ENCODE measurements around the gene KIF11. TPM values are rescaled to one million over a fixed set of nuclear protein-coding genes. Genes with fewer than 3 reads are reported as not detected.
"Not testable (repeated sequence)": the region's sequence is repeated elsewhere in the genome, so short reads cannot be mapped to it uniquely, and the experiment has no call there.

Gene KIF11
- total and polyA plus RNA-seq, 10 donors = 0.93 to 7.3 (median 4.2) TPM

GRCh38 chr10:92640107-92640506, 47.2 kb downstream of the KIF11 start:
- no peaks in the 10 kb centered on the region for H3K27me3 ChIP-seq (replicated peaks in 1 of 7)
- peaks cover 0 to 8% (median 0%) of the 10 kb centered on the region in 6 donors for H3K4me1 ChIP-seq
- no peak for DNase-seq
- no peak overlapping the region for H3K27ac ChIP-seq
- H3K36me3 ChIP-seq = peaks cover 0 to 39% (median 0%) of the 10 kb centered on the region in 6 donors
- no peak for TF ChIP-seq POLR2AphosphoS5 (IDR thresholded peaks at IDR 0.05)
- TF ChIP-seq POLR2A (IDR thresholded peaks at IDR 0.05) = no peak
- TF ChIP-seq CTCF (IDR thresholded peaks at IDR 0.05 in 8 of 11, conservative IDR thresholded peaks at IDR 0.05 in 3 of 11) = no peak
- intact Hi-C loops (cut with DNase I; ENCODE audit: low total_unique reads) = no loop called here
- H3K4me3 ChIP-seq = no peak overlapping the region
- WGBS, 5 donors = 91 to 99% (median 97%) methylated on average over 3 of the region's 3 CpGs
- H3K9me3 ChIP-seq = no peaks in the 10 kb centered on the region

- Histone ChIP-seq H3K27ac (no peak overlapping the region), H3K4me3 (no peak overlapping the region), H3K4me1 (peaks cover 0 to 9% (median 0%) of the 10 kb centered on the region in 6 donors), H3K27me3 (replicated peaks in 1 of 7) (no peaks in the 10 kb centered on the region), H3K36me3 (peaks cover 0 to 35% (median 0%) of the 10 kb centered on the region in 6 donors), H3K9me3 (no peaks in the 10 kb centered on the region)
- intact Hi-C loops (cut with DNase I; ENCODE audit: low total_unique reads) = no loop called here
- no peak for DNase-seq
- 69 to 96% (median 80%) methylated on average over 1 of the region's 1 CpG for WGBS, 5 donors
- TF ChIP-seq POLR2A (IDR thresholded peaks at IDR 0.05) = no peak
- TF ChIP-seq POLR2AphosphoS5 (IDR thresholded peaks at IDR 0.05) = no peak
- no peak for TF ChIP-seq CTCF (IDR thresholded peaks at IDR 0.05 in 8 of 11, conservative IDR thresholded peaks at IDR 0.05 in 3 of 11)
These were observed 48.6 kb downstream of the KIF11 start for GRCh38 chr10:92641492-92641891.

- H3K9me3 ChIP-seq = no peaks in the 10 kb centered on the region
- peaks cover 0 to 48% (median 0%) of the 10 kb centered on the region in 6 donors for H3K36me3 ChIP-seq
- H3K4me3 ChIP-seq = no peak overlapping the region
- H3K4me1 ChIP-seq = peaks cover 0 to 9% (median 0%) of the 10 kb centered on the region in 6 donors
- no peak for TF ChIP-seq POLR2A (IDR thresholded peaks at IDR 0.05)
- no peak for TF ChIP-seq POLR2AphosphoS5 (IDR thresholded peaks at IDR 0.05)
- intact Hi-C loops (cut with DNase I; ENCODE audit: low total_unique reads) = no loop called here
- no peak overlapping the region for H3K27ac ChIP-seq
- no peaks in the 10 kb centered on the region for H3K27me3 ChIP-seq (replicated peaks in 1 of 7)
- no peak for DNase-seq
- WGBS, 5 donors = 91 to 96% (median 94%) methylated on average over 2 of the region's 2 CpGs
These were observed 52.0 kb downstream of the KIF11 start for GRCh38 chr10:92644921-92645320.

GRCh38 chr10:92650864-92651263, 57.9 kb downstream of the KIF11 start:
- H3K27me3 ChIP-seq (replicated peaks in 1 of 7); DNase-seq; H3K9me3 ChIP-seq; H3K4me1 ChIP-seq; intact Hi-C loops (cut with DNase I; ENCODE audit: low total_unique reads); H3K4me3 ChIP-seq; H3K27ac ChIP-seq: not testable (repeated sequence)
- peaks cover 0 to 81% (median 0%) of the 10 kb centered on the region in 6 donors for H3K36me3 ChIP-seq
- WGBS, 5 donors = 87 to 98% (median 89%) methylated on average over 3 of the region's 3 CpGs

GRCh38 chr10:92655426-92655825, 62.5 kb downstream of the KIF11 start:
- Histone ChIP-seq H3K36me3 (peaks cover 0 to 41% (median 0%) of the 10 kb centered on the region in 6 donors), H3K27me3 (replicated peaks in 1 of 7) (no peaks in the 10 kb centered on the region), H3K9me3 (peaks cover 0 to 2% (median 0%) of the 10 kb centered on the region in 8 donors), H3K4me1 (no peaks in the 10 kb centered on the region), H3K27ac (no peak overlapping the region), H3K4me3 (no peak overlapping the region)
- WGBS, 5 donors = 95 to 97% (median 97%) methylated on average over 1 of the region's 1 CpG
- no peak for DNase-seq
- intact Hi-C loops (cut with DNase I; ENCODE audit: low total_unique reads) = no loop called here
- TF ChIP-seq POLR2AphosphoS5 (IDR thresholded peaks at IDR 0.05) (no peak), POLR2A (IDR thresholded peaks at IDR 0.05) (no peak), CTCF (IDR thresholded peaks at IDR 0.05 in 8 of 11, conservative IDR thresholded peaks at IDR 0.05 in 3 of 11) (no peak)
